Kidney epithelial cell (primary cell): ENCODE results near the gene PAX1. TPM values are rescaled to one million over a fixed set of nuclear protein-coding genes. Genes with fewer than 3 reads are reported as not detected.

Experiments used
- DNase-seq: peaks from one replicate; pipeline ENCODE4 v3.0.0-alpha.2; 2010; ENCODE audit warnings: low read depth
- H3K27me3 ChIP-seq: 2 replicates; pipeline ENCODE4 v1.6.0; 2011; ENCODE audit warnings: low read length; ENCODE audit not compliant: control insufficient read depth, insufficient read depth
- H3K36me3 ChIP-seq: 2 replicates; pipeline ENCODE4 v1.5.1; 2011; ENCODE audit warnings: low read length; ENCODE audit not compliant: control insufficient read depth, insufficient read depth
- H3K4me3 ChIP-seq: 2 replicates; pipeline ENCODE4 v1.5.1; 2011; ENCODE audit warnings: low read depth, mild to moderate bottlenecking, control low read depth, low read length
- total RNA-seq: library from RNA; depleted of rRNA; stranded (reverse); fragments of >200 nt; gene quantifications from 2 replicates; pipeline ENCODE4 v1.2.3, GENCODE V29; 2015
- TF ChIP-seq, protein P1 (sequence below): IDR thresholded peaks from 2 replicates; pipeline ENCODE4 v1.5.1; 2011; ENCODE audit warnings: mild to moderate bottlenecking, moderate library complexity, low read length, control low read depth, inconsistent platforms; ENCODE audit not compliant: insufficient read depth, poor library complexity, severe bottlenecking

Gene PAX1
- total RNA-seq, 1 donor from 2014 or later: not detected

DNA sequence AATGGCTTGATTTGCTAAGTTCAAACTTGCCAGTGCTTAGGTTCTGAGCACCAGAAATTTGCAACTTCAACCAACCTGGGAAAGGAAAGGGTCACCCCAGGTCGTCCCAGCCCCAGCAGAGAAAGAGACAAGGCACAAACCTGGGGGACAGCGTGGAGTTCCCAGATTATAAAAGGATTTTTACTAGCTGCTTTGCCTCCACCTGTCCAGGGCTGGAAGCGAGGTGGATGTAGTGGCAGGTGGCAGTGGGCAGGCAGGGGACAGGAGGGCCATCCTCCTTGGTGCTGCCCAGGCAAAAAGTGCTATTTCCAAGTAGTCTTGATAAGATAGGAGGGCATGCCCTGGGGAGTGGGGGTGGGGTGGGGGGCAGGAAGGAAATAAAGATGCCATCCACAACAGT is 4.9 kb downstream of the PAX1 start:
- DNase-seq: no peak
- TF ChIP-seq, protein P1, sequence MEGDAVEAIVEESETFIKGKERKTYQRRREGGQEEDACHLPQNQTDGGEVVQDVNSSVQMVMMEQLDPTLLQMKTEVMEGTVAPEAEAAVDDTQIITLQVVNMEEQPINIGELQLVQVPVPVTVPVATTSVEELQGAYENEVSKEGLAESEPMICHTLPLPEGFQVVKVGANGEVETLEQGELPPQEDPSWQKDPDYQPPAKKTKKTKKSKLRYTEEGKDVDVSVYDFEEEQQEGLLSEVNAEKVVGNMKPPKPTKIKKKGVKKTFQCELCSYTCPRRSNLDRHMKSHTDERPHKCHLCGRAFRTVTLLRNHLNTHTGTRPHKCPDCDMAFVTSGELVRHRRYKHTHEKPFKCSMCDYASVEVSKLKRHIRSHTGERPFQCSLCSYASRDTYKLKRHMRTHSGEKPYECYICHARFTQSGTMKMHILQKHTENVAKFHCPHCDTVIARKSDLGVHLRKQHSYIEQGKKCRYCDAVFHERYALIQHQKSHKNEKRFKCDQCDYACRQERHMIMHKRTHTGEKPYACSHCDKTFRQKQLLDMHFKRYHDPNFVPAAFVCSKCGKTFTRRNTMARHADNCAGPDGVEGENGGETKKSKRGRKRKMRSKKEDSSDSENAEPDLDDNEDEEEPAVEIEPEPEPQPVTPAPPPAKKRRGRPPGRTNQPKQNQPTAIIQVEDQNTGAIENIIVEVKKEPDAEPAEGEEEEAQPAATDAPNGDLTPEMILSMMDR: no peak
- no peaks in the 10 kb centered on the region for H3K36me3 ChIP-seq
- H3K4me3 ChIP-seq: no peak overlapping the region
- peaks cover 73% of the 10 kb centered on the region for H3K27me3 ChIP-seq

DNA sequence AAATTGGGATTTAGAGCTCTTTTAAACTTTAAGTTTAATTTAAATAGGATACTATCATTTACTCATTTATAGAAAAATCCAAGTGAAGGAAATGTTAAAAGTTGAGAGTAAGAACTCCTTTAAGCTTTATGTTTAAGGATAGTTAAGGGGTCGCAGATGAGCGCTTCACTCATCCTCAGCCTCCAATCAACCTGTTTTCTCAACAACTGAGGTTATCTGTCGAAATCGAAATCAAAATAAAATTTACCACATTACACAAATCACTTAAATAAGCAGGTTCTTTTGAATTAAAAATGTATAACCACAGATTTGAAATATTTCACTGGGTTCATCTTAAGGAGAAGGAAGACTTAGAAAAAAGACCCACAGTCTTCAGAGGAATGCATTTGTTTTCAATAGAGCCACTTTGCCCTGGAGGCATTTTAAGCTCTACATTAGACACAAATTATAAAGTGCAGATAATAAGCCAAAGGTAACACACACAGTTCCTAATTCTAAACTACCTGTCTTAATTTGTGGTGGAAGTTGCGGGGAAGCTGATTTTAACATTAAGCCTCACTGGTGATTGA is 5.5 kb downstream of the PAX1 start:
- TF ChIP-seq, protein P1: no peak
- Histone ChIP-seq H3K27me3 (peaks cover 73% of the 10 kb centered on the region), H3K4me3 (no peak overlapping the region), H3K36me3 (no peaks in the 10 kb centered on the region)
- no peak for DNase-seq

DNA sequence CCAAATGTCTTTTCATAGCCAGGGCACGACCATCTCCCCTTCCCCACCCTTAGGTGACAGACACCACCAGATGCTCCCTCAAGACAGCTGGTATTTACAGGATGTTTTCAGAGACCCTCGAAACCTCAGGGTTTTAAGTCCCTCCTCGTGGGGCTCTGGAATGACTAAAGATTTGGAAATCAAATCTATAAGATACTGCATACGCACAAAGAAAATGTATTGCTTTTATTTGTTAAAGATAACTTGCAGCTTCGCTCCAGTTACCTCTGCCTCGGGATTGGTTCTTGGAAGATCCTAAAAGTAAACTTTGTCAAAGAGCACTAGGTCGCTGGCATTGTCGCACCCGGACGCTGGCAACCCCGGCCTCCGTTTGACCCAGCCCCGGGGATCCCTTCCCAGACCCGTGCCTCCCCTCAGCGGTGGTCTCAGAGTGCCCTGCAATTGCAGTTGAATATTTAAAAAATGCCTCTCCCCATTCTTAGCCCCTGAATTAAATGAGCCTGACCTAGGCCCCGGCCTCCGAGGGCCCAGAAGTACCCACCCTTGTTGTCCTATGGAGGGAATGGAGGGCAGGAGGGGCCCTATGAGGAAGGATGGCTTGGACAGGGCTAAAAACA is 7.1 kb downstream of the PAX1 start:
- no peak for DNase-seq
- H3K27me3 ChIP-seq: peaks cover 59% of the 10 kb centered on the region
- TF ChIP-seq, protein P1: no peak
- no peaks in the 10 kb centered on the region for H3K36me3 ChIP-seq
- H3K4me3 ChIP-seq: no peak overlapping the region

DNA sequence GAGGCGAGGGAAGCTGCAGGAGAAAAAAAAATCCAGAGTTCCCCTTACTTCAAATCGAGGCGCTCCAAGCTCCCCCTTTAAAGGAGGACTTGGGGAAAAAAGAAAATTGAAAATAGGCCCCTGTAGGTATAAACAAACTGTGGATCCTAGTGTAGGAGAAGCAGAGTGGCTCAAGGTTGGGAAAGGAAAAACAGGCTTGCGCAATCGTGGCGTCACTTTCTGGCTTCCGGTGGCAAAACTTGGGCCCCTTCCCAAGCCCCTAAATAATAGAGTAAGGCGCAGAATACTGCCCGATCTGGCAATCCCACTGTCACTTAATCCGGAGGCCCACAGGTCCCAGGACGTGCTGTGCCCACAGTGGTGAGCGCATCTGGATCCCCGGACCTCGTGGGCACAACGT is 8.0 kb downstream of the PAX1 start:
- no peak for DNase-seq
- TF ChIP-seq, protein P1: no peak
- Histone ChIP-seq H3K36me3 (no peaks in the 10 kb centered on the region), H3K27me3 (peaks cover 50% of the 10 kb centered on the region), H3K4me3 (no peak overlapping the region)

DNA sequence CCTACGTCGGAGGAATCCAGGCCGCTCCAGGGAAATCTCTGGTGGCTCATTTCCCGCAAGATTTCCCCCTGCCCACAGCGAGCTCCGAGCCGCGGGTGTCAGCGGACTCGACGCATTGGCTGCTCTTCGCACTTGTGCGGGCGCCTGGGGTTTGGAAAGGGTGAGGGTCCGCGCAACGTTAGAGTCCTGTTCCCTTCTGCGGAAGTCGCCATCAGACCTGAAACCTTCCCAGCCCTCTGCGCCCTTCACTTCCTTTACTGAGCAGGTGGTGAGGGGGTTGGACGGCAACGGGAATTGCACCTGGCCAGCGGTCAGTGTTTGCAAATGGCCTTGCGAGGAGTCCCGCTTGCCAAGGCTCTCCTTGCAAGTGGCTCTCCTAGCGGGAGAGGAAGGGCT is 8.4 kb downstream of the PAX1 start:
- TF ChIP-seq, protein P1: no peak
- Histone ChIP-seq H3K27me3 (peaks cover 46% of the 10 kb centered on the region), H3K36me3 (no peaks in the 10 kb centered on the region), H3K4me3 (no peak overlapping the region)
- no peak for DNase-seq
